Neural cell (in vitro differentiated cells): Measurements from ENCODE around the gene CNTLN. TPM values are rescaled to one million over a fixed set of nuclear protein-coding genes. Genes with fewer than 3 reads are reported as not detected.

ENCODE experiments used
- H2AFZ ChIP-seq: fragments of 200-600, 300-800 bp; sonication (generic), shearing (Covaris generic); 2 replicates; pipeline ENCODE4 v1.6.0; 2014; ENCODE audit warnings: low read depth, mild to moderate bottlenecking, antibody characterized with exemption, low read length, moderate library complexity
- H3F3A ChIP-seq: fragments of 200-600 bp; shearing (Covaris generic); 2 replicates; pipeline ENCODE4 v1.6.1; 2016; ENCODE audit warnings: mild to moderate bottlenecking, moderate library complexity, mixed read lengths, antibody characterized with exemption, low read length; ENCODE audit not compliant: insufficient read depth, poor library complexity, severe bottlenecking
- H3K27ac ChIP-seq: fragments of 200-600, 300-800 bp; sonication (generic), shearing (Covaris generic); 2 replicates; pipeline ENCODE4 v1.5.1; 2014; ENCODE audit warnings: mild to moderate bottlenecking, low read length, moderate library complexity
- H3K27me3 ChIP-seq: fragments of 300-800, 200-600 bp; sonication (generic), shearing (Covaris generic); 2 replicates; pipeline ENCODE4 v1.6.0; 2014; ENCODE audit warnings: mild to moderate bottlenecking, low read depth, low read length, moderate library complexity; ENCODE audit not compliant: insufficient read depth
- H3K36me3 ChIP-seq: fragments of 300-800, 200-600 bp; sonication (generic), shearing (Covaris generic); 2 replicates; pipeline ENCODE4 v1.5.1; 2014; ENCODE audit warnings: mild to moderate bottlenecking, antibody characterized with exemption, low read length, moderate library complexity; ENCODE audit not compliant: insufficient read depth
- H3K4me2 ChIP-seq: fragments of 300-800, 200-600 bp; sonication (generic), shearing (Covaris generic); 2 replicates; pipeline ENCODE4 v1.6.0; 2014; ENCODE audit warnings: mild to moderate bottlenecking, low read length
- H3K4me3 ChIP-seq: fragments of 300-800, 200-600 bp; sonication (generic), shearing (Covaris generic); 2 replicates; pipeline ENCODE4 v1.5.1; 2014; ENCODE audit warnings: mild to moderate bottlenecking, low read length, moderate library complexity
- H3K79me2 ChIP-seq: fragments of 200-600 bp; shearing (Covaris generic); replicated peaks from 2 replicates; pipeline ENCODE4 v1.6.0; 2014; ENCODE audit warnings: mild to moderate bottlenecking, low read length, moderate library complexity; ENCODE audit not compliant: insufficient read depth
- H3K9ac ChIP-seq: fragments of 300-800, 200-600 bp; sonication (generic), shearing (Covaris generic); 2 replicates; pipeline ENCODE4 v1.6.1; 2016; ENCODE audit warnings: mild to moderate bottlenecking, low read length, mixed read lengths
- H3K9me2 ChIP-seq: fragments of 200-600 bp; shearing (Covaris generic); 2 replicates; pipeline ENCODE4 v1.6.1; 2016; ENCODE audit warnings: mild to moderate bottlenecking, low read length, mixed read lengths; ENCODE audit not compliant: insufficient read depth
- H3K9me3 ChIP-seq: fragments of 200-600, 300-800 bp; sonication (generic), shearing (Covaris generic); 2 replicates; pipeline ENCODE4 v1.6.1; 2016; ENCODE audit warnings: mild to moderate bottlenecking, mixed run types, low read length, moderate library complexity, mixed read lengths
- H4K20me1 ChIP-seq: fragments of 200-600 bp; shearing (Covaris generic); 2 replicates; pipeline ENCODE4 v1.6.1; 2016; ENCODE audit warnings: mild to moderate bottlenecking, mixed run types; ENCODE audit not compliant: insufficient read depth
- EP300 ChIP-seq: fragments of 450-650 bp; conservative IDR thresholded peaks from 2 replicates; pipeline ENCODE4 v1.6.1; 2014; ENCODE audit warnings: antibody characterized with exemption, mild to moderate bottlenecking, moderate library complexity; ENCODE audit not compliant: poor library complexity, severe bottlenecking
- EZH2 ChIP-seq: fragments of 200-600, 300-800 bp; shearing (Covaris generic), sonication (generic); IDR thresholded peaks from 2 replicates; pipeline ENCODE4 v1.6.1; 2014; ENCODE audit warnings: antibody characterized with exemption, low read length, borderline replicate concordance, mild to moderate bottlenecking; ENCODE audit not compliant: insufficient read depth, poor library complexity, severe bottlenecking
- MXI1 ChIP-seq: fragments of 450-650 bp; conservative IDR thresholded peaks from 2 replicates; pipeline ENCODE4 v1.6.1; 2014; ENCODE audit warnings: antibody characterized with exemption, mild to moderate bottlenecking; ENCODE audit not compliant: poor library complexity, severe bottlenecking
- POLR2AphosphoS5 ChIP-seq: IDR thresholded peaks from 2 replicates; pipeline ENCODE4 v1.6.1; 2012
- RAD21 ChIP-seq: fragments of 450-650 bp; conservative IDR thresholded peaks from 2 replicates; pipeline ENCODE4 v1.6.1; 2014; ENCODE audit warnings: antibody characterized with exemption, mild to moderate bottlenecking, moderate library complexity
- SMC3 ChIP-seq: fragments of 450-650 bp; conservative IDR thresholded peaks from 2 replicates; pipeline ENCODE4 v1.6.1; 2014; ENCODE audit warnings: antibody characterized with exemption, mild to moderate bottlenecking, moderate library complexity; ENCODE audit not compliant: poor library complexity
- TAF1 ChIP-seq: IDR thresholded peaks from 2 replicates; pipeline ENCODE4 v1.6.1; 2012; ENCODE audit warnings: low read depth
- polyA plus RNA-seq: library from polyadenylated mRNA; depleted of rRNA; stranded (reverse); fragments of >200 nt; gene quantifications from 2 replicates; pipeline ENCODE4 v1.2.3, GENCODE V29; 2014
- TF ChIP-seq, protein P1 (sequence below): IDR thresholded peaks from 2 replicates; pipeline ENCODE4 v1.6.1; 2012; ENCODE audit warnings: borderline replicate concordance
- TF ChIP-seq, protein P2 (sequence below): fragments of 450-650 bp; IDR thresholded peaks from 2 replicates; pipeline ENCODE4 v1.5.1; 2014; ENCODE audit warnings: antibody characterized with exemption, mild to moderate bottlenecking, moderate library complexity; ENCODE audit not compliant: poor library complexity, severe bottlenecking

Gene CNTLN
- polyA plus RNA-seq, 1 donor from 2014 or later: 5.0 TPM

GRCh38 chr9:17230646-17231045 lies 95.8 kb downstream of the CNTLN start:
- H3K27me3 ChIP-seq: no peaks in the 10 kb centered on the region
- no peaks in the 10 kb centered on the region for H4K20me1 ChIP-seq
- no peaks in the 10 kb centered on the region for H3K9me2 ChIP-seq
- H3K9ac ChIP-seq: no peak overlapping the region
- no peak overlapping the region for H3K4me3 ChIP-seq
- no peak overlapping the region for H2AFZ ChIP-seq
- no peaks in the 10 kb centered on the region for H3K9me3 ChIP-seq
- H3K4me2 ChIP-seq: no peak overlapping the region
- H3K36me3 ChIP-seq: no peaks in the 10 kb centered on the region
- TF ChIP-seq SMC3 (no peak), MXI1 (no peak), TAF1 (no peak), POLR2AphosphoS5 (no peak), EZH2 (no peak), RAD21 (no peak), EP300 (no peak)
- TF ChIP-seq, protein P1, sequence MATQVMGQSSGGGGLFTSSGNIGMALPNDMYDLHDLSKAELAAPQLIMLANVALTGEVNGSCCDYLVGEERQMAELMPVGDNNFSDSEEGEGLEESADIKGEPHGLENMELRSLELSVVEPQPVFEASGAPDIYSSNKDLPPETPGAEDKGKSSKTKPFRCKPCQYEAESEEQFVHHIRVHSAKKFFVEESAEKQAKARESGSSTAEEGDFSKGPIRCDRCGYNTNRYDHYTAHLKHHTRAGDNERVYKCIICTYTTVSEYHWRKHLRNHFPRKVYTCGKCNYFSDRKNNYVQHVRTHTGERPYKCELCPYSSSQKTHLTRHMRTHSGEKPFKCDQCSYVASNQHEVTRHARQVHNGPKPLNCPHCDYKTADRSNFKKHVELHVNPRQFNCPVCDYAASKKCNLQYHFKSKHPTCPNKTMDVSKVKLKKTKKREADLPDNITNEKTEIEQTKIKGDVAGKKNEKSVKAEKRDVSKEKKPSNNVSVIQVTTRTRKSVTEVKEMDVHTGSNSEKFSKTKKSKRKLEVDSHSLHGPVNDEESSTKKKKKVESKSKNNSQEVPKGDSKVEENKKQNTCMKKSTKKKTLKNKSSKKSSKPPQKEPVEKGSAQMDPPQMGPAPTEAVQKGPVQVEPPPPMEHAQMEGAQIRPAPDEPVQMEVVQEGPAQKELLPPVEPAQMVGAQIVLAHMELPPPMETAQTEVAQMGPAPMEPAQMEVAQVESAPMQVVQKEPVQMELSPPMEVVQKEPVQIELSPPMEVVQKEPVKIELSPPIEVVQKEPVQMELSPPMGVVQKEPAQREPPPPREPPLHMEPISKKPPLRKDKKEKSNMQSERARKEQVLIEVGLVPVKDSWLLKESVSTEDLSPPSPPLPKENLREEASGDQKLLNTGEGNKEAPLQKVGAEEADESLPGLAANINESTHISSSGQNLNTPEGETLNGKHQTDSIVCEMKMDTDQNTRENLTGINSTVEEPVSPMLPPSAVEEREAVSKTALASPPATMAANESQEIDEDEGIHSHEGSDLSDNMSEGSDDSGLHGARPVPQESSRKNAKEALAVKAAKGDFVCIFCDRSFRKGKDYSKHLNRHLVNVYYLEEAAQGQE: no peak
- TF ChIP-seq, protein P2, sequence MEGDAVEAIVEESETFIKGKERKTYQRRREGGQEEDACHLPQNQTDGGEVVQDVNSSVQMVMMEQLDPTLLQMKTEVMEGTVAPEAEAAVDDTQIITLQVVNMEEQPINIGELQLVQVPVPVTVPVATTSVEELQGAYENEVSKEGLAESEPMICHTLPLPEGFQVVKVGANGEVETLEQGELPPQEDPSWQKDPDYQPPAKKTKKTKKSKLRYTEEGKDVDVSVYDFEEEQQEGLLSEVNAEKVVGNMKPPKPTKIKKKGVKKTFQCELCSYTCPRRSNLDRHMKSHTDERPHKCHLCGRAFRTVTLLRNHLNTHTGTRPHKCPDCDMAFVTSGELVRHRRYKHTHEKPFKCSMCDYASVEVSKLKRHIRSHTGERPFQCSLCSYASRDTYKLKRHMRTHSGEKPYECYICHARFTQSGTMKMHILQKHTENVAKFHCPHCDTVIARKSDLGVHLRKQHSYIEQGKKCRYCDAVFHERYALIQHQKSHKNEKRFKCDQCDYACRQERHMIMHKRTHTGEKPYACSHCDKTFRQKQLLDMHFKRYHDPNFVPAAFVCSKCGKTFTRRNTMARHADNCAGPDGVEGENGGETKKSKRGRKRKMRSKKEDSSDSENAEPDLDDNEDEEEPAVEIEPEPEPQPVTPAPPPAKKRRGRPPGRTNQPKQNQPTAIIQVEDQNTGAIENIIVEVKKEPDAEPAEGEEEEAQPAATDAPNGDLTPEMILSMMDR: no peak
- H3F3A ChIP-seq: no peaks in the 10 kb centered on the region
- no peaks in the 10 kb centered on the region for H3K79me2 ChIP-seq
- H3K27ac ChIP-seq: no peak overlapping the region

GRCh38 chr9:17236147-17236546 lies 101.3 kb downstream of the CNTLN start:
- no peak overlapping the region for H3K27ac ChIP-seq
- H3K9me3 ChIP-seq: no peaks in the 10 kb centered on the region
- no peak for TF ChIP-seq POLR2AphosphoS5
- TF ChIP-seq, protein P1: no peak
- TF ChIP-seq EZH2: no peak
- TF ChIP-seq RAD21: no peak
- no peak for TF ChIP-seq MXI1
- TF ChIP-seq, protein P2: no peak
- no peak overlapping the region for H2AFZ ChIP-seq
- no peaks in the 10 kb centered on the region for H3K79me2 ChIP-seq
- H3K9ac ChIP-seq: no peak overlapping the region
- H3K36me3 ChIP-seq: no peaks in the 10 kb centered on the region
- no peak overlapping the region for H3K4me2 ChIP-seq
- no peaks in the 10 kb centered on the region for H4K20me1 ChIP-seq
- H3F3A ChIP-seq: no peaks in the 10 kb centered on the region
- H3K27me3 ChIP-seq: no peaks in the 10 kb centered on the region
- H3K9me2 ChIP-seq: no peaks in the 10 kb centered on the region
- no peak overlapping the region for H3K4me3 ChIP-seq
